ENCODE results near the gene TMEM191B.
"Not testable (repeated sequence)": the region's sequence is repeated elsewhere in the genome, so short reads cannot be mapped to it uniquely, and the experiment has no call there.

Gene TMEM191B

GRCh38 chr22:18527752-18528596, at the start of gene TMEM191B:
TMEM191B (plus strand) TSS chr22:18527802; CDS start chr22:18527981, 179 bp downstream.
- not testable (repeated sequence) for H3K36me3 Mint-ChIP-seq (ENCODE audit: low read depth); H3K4me1 Mint-ChIP-seq; H3K4me3 Mint-ChIP-seq; H3K27ac Mint-ChIP-seq; DNase-seq; H3K9me3 Mint-ChIP-seq; H3K27me3 Mint-ChIP-seq (ENCODE audit: low read depth, poor library complexity)

GRCh38 chr22:18496227-18496626, 31.4 kb upstream of the TMEM191B start:
- not testable (repeated sequence) for H3K9me3 Mint-ChIP-seq; H3K36me3 Mint-ChIP-seq (ENCODE audit: low read depth); H3K4me1 Mint-ChIP-seq; DNase-seq; H3K4me3 Mint-ChIP-seq; H3K27ac Mint-ChIP-seq; H3K27me3 Mint-ChIP-seq (ENCODE audit: low read depth, poor library complexity)

- H3K36me3 Mint-ChIP-seq (ENCODE audit: low read depth); H3K27me3 Mint-ChIP-seq (ENCODE audit: low read depth, poor library complexity); H3K4me3 Mint-ChIP-seq; H3K9me3 Mint-ChIP-seq; H3K4me1 Mint-ChIP-seq; H3K27ac Mint-ChIP-seq; DNase-seq: not testable (repeated sequence)
Observed at GRCh38 chr22:18511327-18511726, 16.3 kb upstream of the TMEM191B start.

- H3K36me3 Mint-ChIP-seq (ENCODE audit: low read depth); H3K9me3 Mint-ChIP-seq; H3K4me1 Mint-ChIP-seq; H3K27ac Mint-ChIP-seq; H3K27me3 Mint-ChIP-seq (ENCODE audit: low read depth, poor library complexity); DNase-seq; H3K4me3 Mint-ChIP-seq: not testable (repeated sequence)
Observed at GRCh38 chr22:18512378-18512777, 15.2 kb upstream of the TMEM191B start.

- not testable (repeated sequence) for H3K36me3 Mint-ChIP-seq (ENCODE audit: low read depth); H3K27me3 Mint-ChIP-seq (ENCODE audit: low read depth, poor library complexity); H3K4me3 Mint-ChIP-seq; H3K9me3 Mint-ChIP-seq; H3K4me1 Mint-ChIP-seq; H3K27ac Mint-ChIP-seq; DNase-seq
Observed at GRCh38 chr22:18513454-18513853, 14.1 kb upstream of the TMEM191B start.

GRCh38 chr22:18518061-18518460, 9.5 kb upstream of the TMEM191B start, which contains the start of gene GGTLC3:
GGTLC3 (minus strand) TSS chr22:18518161; CDS start chr22:18517897, 264 bp downstream.
- not testable (repeated sequence) for H3K36me3 Mint-ChIP-seq (ENCODE audit: low read depth); DNase-seq; H3K27ac Mint-ChIP-seq; H3K9me3 Mint-ChIP-seq; H3K27me3 Mint-ChIP-seq (ENCODE audit: low read depth, poor library complexity); H3K4me3 Mint-ChIP-seq; H3K4me1 Mint-ChIP-seq

- not testable (repeated sequence) for H3K27ac Mint-ChIP-seq; H3K36me3 Mint-ChIP-seq (ENCODE audit: low read depth); H3K27me3 Mint-ChIP-seq (ENCODE audit: low read depth, poor library complexity); H3K4me1 Mint-ChIP-seq; H3K4me3 Mint-ChIP-seq; DNase-seq; H3K9me3 Mint-ChIP-seq
Observed at GRCh38 chr22:18522762-18523161, 4.8 kb upstream of the TMEM191B start.

GRCh38 chr22:18523328-18523727, 4.3 kb upstream of the TMEM191B start:
- not testable (repeated sequence) for H3K36me3 Mint-ChIP-seq (ENCODE audit: low read depth); H3K27ac Mint-ChIP-seq; H3K9me3 Mint-ChIP-seq; DNase-seq; H3K4me3 Mint-ChIP-seq; H3K4me1 Mint-ChIP-seq; H3K27me3 Mint-ChIP-seq (ENCODE audit: low read depth, poor library complexity)

- not testable (repeated sequence) for H3K4me1 Mint-ChIP-seq; H3K27ac Mint-ChIP-seq; H3K27me3 Mint-ChIP-seq (ENCODE audit: low read depth, poor library complexity); H3K9me3 Mint-ChIP-seq; H3K36me3 Mint-ChIP-seq (ENCODE audit: low read depth); H3K4me3 Mint-ChIP-seq
- DNase-seq = peak; percentile 80
Observed at GRCh38 chr22:18528597-18529415, 1.2 kb downstream of the TMEM191B start.

GRCh38 chr22:18529416-18530145, 2.0 kb downstream of the TMEM191B start:
- H3K4me3 Mint-ChIP-seq; H3K4me1 Mint-ChIP-seq; H3K27ac Mint-ChIP-seq; DNase-seq; H3K27me3 Mint-ChIP-seq (ENCODE audit: low read depth, poor library complexity); H3K9me3 Mint-ChIP-seq; H3K36me3 Mint-ChIP-seq (ENCODE audit: low read depth): not testable (repeated sequence)

- H3K4me1 Mint-ChIP-seq; H3K36me3 Mint-ChIP-seq (ENCODE audit: low read depth); H3K9me3 Mint-ChIP-seq; DNase-seq; H3K27ac Mint-ChIP-seq; H3K4me3 Mint-ChIP-seq; H3K27me3 Mint-ChIP-seq (ENCODE audit: low read depth, poor library complexity): not testable (repeated sequence)
Observed at GRCh38 chr22:18533633-18534032, 6.0 kb downstream of the TMEM191B start.

- not testable (repeated sequence) for H3K36me3 Mint-ChIP-seq (ENCODE audit: low read depth); H3K9me3 Mint-ChIP-seq; H3K4me1 Mint-ChIP-seq; H3K4me3 Mint-ChIP-seq; DNase-seq; H3K27ac Mint-ChIP-seq; H3K27me3 Mint-ChIP-seq (ENCODE audit: low read depth, poor library complexity)
Observed at GRCh38 chr22:18534315-18534714, 6.7 kb downstream of the TMEM191B start.

GRCh38 chr22:18539994-18540393, 12.4 kb downstream of the TMEM191B start:
- not testable (repeated sequence) for H3K36me3 Mint-ChIP-seq (ENCODE audit: low read depth); H3K27me3 Mint-ChIP-seq (ENCODE audit: low read depth, poor library complexity); H3K9me3 Mint-ChIP-seq; H3K27ac Mint-ChIP-seq; H3K4me1 Mint-ChIP-seq; DNase-seq; H3K4me3 Mint-ChIP-seq

GRCh38 chr22:18543400-18543799, 15.8 kb downstream of the TMEM191B start:
- not testable (repeated sequence) for H3K9me3 Mint-ChIP-seq; H3K4me3 Mint-ChIP-seq; H3K27ac Mint-ChIP-seq; H3K27me3 Mint-ChIP-seq (ENCODE audit: low read depth, poor library complexity); H3K4me1 Mint-ChIP-seq; H3K36me3 Mint-ChIP-seq (ENCODE audit: low read depth); DNase-seq
